Smooth muscle cell (in vitro differentiated cells): ENCODE data around the gene SLC66A2. TPM values are rescaled to one million over a fixed set of nuclear protein-coding genes. Genes with fewer than 3 reads are reported as not detected.

Experiments used
- DNase-seq: peaks from one replicate; lab custom pipeline; 2025; ENCODE audit not compliant: unreplicated experiment; lab: John Stamatoyannopoulos, UW
- H2AFZ ChIP-seq: fragments of 200-600 bp; sonication (generic); 2 replicates; pipeline ENCODE4 v1.6.0; 2016; ENCODE audit warnings: antibody characterized with exemption, low read depth, mild to moderate bottlenecking
- H3F3A ChIP-seq: fragments of 200-600 bp; sonication (generic); 2 replicates; pipeline ENCODE4 v1.6.0; 2017; ENCODE audit warnings: antibody characterized with exemption, low read depth
- H3K27ac ChIP-seq: fragments of 200-600 bp; sonication (generic); 2 replicates; pipeline ENCODE4 v1.5.1; 2016; ENCODE audit warnings: low read depth, mild to moderate bottlenecking
- H3K27me3 ChIP-seq: fragments of 200-600 bp; sonication (generic); 2 replicates; pipeline ENCODE4 v1.6.1; 2016; ENCODE audit warnings: low read depth, mild to moderate bottlenecking
- H3K36me3 ChIP-seq: fragments of 200-600 bp; sonication (generic); 2 replicates; pipeline ENCODE4 v1.5.1; 2016; ENCODE audit warnings: low read depth
- H3K4me1 ChIP-seq: fragments of 200-600 bp; sonication (generic); 2 replicates; pipeline ENCODE4 v1.5.1; 2016; ENCODE audit warnings: low read depth
- H3K4me2 ChIP-seq: fragments of 200-600 bp; sonication (generic); 2 replicates; pipeline ENCODE4 v1.6.0; 2016; ENCODE audit warnings: mild to moderate bottlenecking
- H3K4me3 ChIP-seq: fragments of 200-600 bp; sonication (generic); 2 replicates; pipeline ENCODE4 v1.5.1; 2016; ENCODE audit warnings: mild to moderate bottlenecking
- H3K79me2 ChIP-seq: fragments of 200-600 bp; sonication (generic); 2 replicates; pipeline ENCODE4 v1.6.0; 2016; ENCODE audit warnings: low read depth, mild to moderate bottlenecking
- H3K9ac ChIP-seq: fragments of 200-600 bp; sonication (generic); 2 replicates; pipeline ENCODE4 v1.6.0; 2016; ENCODE audit warnings: low read depth
- H3K9me3 ChIP-seq: fragments of 200-600 bp; sonication (generic); replicated peaks from 2 replicates; pipeline ENCODE4 v1.5.1; 2016; ENCODE audit warnings: low read depth
- H4K20me1 ChIP-seq: fragments of 200-600 bp; sonication (generic); 2 replicates; pipeline ENCODE4 v1.6.0; 2016; ENCODE audit warnings: low read depth
- CTCF ChIP-seq: fragments of 200-600 bp; sonication (generic); IDR thresholded peaks from 2 replicates; pipeline ENCODE4 v1.5.1; 2017; ENCODE audit warnings: borderline replicate concordance, mild to moderate bottlenecking, antibody characterized with exemption; ENCODE audit not compliant: insufficient read depth, poor library complexity, severe bottlenecking
- WGBS: methylation state at CpG from one replicate; pipeline ENCODE4 v1.1.7; 2016; ENCODE audit warnings: low lambda C conversion rate; 5-methylcytosine and 5-hydroxymethylcytosine counted together
- polyA plus RNA-seq: library from polyadenylated mRNA; unstranded; fragments of >200 nt; fragmentation: Nextera tagmentation; extraction: Ambion mirVana; gene quantifications from 2 replicates; pipeline ENCODE4 v1.2.1, GENCODE V29; 2016
- total RNA-seq: library from RNA; depleted of rRNA; stranded (reverse); fragments of >200 nt; gene quantifications from 2 replicates; pipeline ENCODE4 v1.2.3, GENCODE V29; 2014

The SLC66A2 gene
- total and polyA plus RNA-seq, 2 experiments from 2014 or later: 23.6 to 37.9 TPM

DNA sequence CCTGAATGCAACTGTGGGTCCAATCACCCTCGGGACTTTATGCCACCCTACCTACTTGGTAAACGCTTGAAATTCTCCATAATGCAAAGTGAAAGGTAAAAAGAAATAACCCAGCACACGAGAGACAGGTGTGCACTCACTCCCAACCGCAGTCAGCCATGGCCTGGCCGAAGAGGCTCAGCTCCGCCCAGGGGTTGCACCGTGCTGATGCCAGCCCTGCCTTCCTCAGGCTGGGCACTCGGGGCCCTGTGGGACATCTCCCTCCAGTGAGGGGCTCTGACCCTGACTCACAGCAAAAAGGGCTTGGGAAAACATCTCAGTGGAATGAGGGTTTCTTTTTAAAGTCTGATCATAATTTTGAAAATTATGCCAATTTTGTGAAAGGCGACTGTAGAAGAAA lies 13.3 kb downstream of the SLC66A2 start:
- DNase-seq: no peak
- no peaks in the 10 kb centered on the region for H3K4me1 ChIP-seq
- H3K79me2 ChIP-seq: peaks cover 80% of the 10 kb centered on the region
- no peaks in the 10 kb centered on the region for H3K36me3 ChIP-seq
- 96% methylated on average over 9 of the region's 9 CpGs for WGBS
- peaks cover 75% of the 10 kb centered on the region for H4K20me1 ChIP-seq
- H2AFZ ChIP-seq: no peak overlapping the region
- H3F3A ChIP-seq: no peaks in the 10 kb centered on the region
- no peak for TF ChIP-seq CTCF
- no peak overlapping the region for H3K27ac ChIP-seq
- peaks cover 1% of the 10 kb centered on the region for H3K9me3 ChIP-seq
- no peak overlapping the region for H3K9ac ChIP-seq
- no peak overlapping the region for H3K4me2 ChIP-seq
- no peak overlapping the region for H3K4me3 ChIP-seq
- no peaks in the 10 kb centered on the region for H3K27me3 ChIP-seq

GRCh38 chr18:79937103-79937860 lies 14.2 kb downstream of the SLC66A2 start:
- Histone ChIP-seq H3K4me1 (no peaks in the 10 kb centered on the region), H3K79me2 (peaks cover 89% of the 10 kb centered on the region), H3K36me3 (peaks cover 5% of the 10 kb centered on the region), H3F3A (no peaks in the 10 kb centered on the region), H3K9me3 (peaks cover 4% of the 10 kb centered on the region), H3K9ac (no peak overlapping the region), H4K20me1 (peaks cover 66% of the 10 kb centered on the region), H2AFZ (no peak overlapping the region), H3K27ac (no peak overlapping the region), H3K4me3 (no peak overlapping the region), H3K27me3 (no peaks in the 10 kb centered on the region), H3K4me2 (no peak overlapping the region)
- 98% methylated on average over 25 of the region's 25 CpGs for WGBS
- DNase-seq: no peak
- no peak for TF ChIP-seq CTCF

GRCh38 chr18:79936641-79937040 lies 14.8 kb downstream of the SLC66A2 start:
- WGBS: 96% methylated on average over 12 of the region's 12 CpGs
- H3K27ac ChIP-seq: no peak overlapping the region
- H3K79me2 ChIP-seq: peaks cover 92% of the 10 kb centered on the region
- peaks cover 59% of the 10 kb centered on the region for H4K20me1 ChIP-seq
- H2AFZ ChIP-seq: no peak overlapping the region
- no peak overlapping the region for H3K9ac ChIP-seq
- H3K4me1 ChIP-seq: no peaks in the 10 kb centered on the region
- DNase-seq: no peak
- H3K4me3 ChIP-seq: no peak overlapping the region
- no peak for TF ChIP-seq CTCF
- peaks cover 7% of the 10 kb centered on the region for H3K9me3 ChIP-seq
- peaks cover 8% of the 10 kb centered on the region for H3K36me3 ChIP-seq
- no peak overlapping the region for H3K4me2 ChIP-seq
- H3K27me3 ChIP-seq: no peaks in the 10 kb centered on the region
- no peaks in the 10 kb centered on the region for H3F3A ChIP-seq

- peaks cover 7% of the 10 kb centered on the region for H3K9me3 ChIP-seq
- H3K4me3 ChIP-seq: no peak overlapping the region
- no peak overlapping the region for H3K27ac ChIP-seq
- H3K36me3 ChIP-seq: peaks cover 16% of the 10 kb centered on the region
- H3K4me1 ChIP-seq: no peaks in the 10 kb centered on the region
- no peaks in the 10 kb centered on the region for H3K27me3 ChIP-seq
- TF ChIP-seq CTCF: no peak
- no peaks in the 10 kb centered on the region for H3F3A ChIP-seq
- H3K9ac ChIP-seq: no peak overlapping the region
- peaks cover 93% of the 10 kb centered on the region for H3K79me2 ChIP-seq
- no peak overlapping the region for H2AFZ ChIP-seq
- H3K4me2 ChIP-seq: no peak overlapping the region
- peaks cover 52% of the 10 kb centered on the region for H4K20me1 ChIP-seq
- 100% methylated on average over 6 of the region's 6 CpGs for WGBS
- no peak for DNase-seq
Measured at GRCh38 chr18:79935925-79936324, 15.5 kb downstream of the SLC66A2 start.
